Peyer's patch (tissue), 4 donors: ENCODE results near the gene NFYA.

Experiments
- CTCF ChIP-seq, 6 experiments: fragments of 450-650 bp in 4 of 6; fragments of 200-600 bp in 2 of 6; sonication (generic) in 1 of 6; IDR thresholded peaks; one replicate each; pipeline ENCODE4 v1.5.1; 2017 to 2019; ENCODE audit warnings: antibody characterized with exemption in 6 of 6, mild to moderate bottlenecking in 3 of 6, moderate library complexity in 1 of 6
- POLR2A ChIP-seq, 2 donors: fragments of 450-650 bp; IDR thresholded peaks; one replicate each; pipeline ENCODE4 v1.5.1; 2017; ENCODE audit warnings: antibody characterized with exemption in 2 of 2, mild to moderate bottlenecking in 2 of 2, moderate library complexity in 2 of 2

DNA sequence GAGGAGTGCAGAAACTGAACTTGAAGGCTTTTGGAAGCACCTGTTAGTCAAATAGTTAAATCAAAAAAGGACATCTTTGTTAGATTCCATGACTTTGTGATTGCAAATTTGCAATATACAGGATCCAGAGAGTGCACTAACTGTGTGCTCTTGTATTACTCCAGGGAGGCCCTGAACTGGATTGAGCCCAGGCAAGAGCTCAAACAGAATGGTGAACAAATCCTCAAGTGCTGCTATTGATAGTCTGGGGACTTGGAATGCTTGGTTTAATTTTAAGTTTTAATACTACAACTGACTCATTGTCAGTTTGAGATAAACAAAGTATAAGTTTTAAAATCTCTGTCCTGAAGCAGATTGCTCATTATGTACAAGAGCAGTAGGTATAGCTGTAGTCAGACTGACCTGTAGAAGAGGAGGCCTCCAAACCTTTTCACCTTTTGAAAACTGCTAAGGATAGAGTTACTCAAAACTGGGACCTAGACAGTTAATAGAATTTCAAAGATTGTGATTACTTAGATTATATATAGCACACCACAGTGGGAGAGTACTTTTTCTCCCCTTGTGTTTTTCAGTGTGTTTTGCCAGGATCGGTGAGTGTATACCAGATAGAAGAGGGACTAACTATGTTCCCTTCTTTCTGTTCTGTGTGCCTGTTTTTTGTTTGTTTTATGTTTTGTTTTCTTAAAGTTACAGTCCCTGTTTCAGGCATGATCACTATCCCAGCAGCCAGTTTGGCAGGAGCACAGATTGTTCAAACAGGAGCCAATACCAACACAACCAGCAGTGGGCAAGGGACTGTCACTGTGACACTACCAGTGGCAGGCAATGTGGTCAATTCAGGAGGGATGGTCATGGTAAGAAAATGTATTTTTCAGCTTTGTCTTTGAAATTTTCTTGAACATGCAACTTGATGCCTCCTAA, 18.3 kb downstream of the NFYA start:
- no peak for TF ChIP-seq CTCF (IDR thresholded peaks at IDR 0.05)
- TF ChIP-seq POLR2A (IDR thresholded peaks at IDR 0.05), result no peak
